Measurements from ENCODE around the gene ARHGAP12. TPM values are rescaled to one million over a fixed set of nuclear protein-coding genes. Genes with fewer than 3 reads are reported as not detected.

ARHGAP12 gene
- total RNA-seq, 2 experiments from 2014 or later, result 11.8 to 14.5 TPM

GRCh38 chr10:31829776-31830175 lies 98.9 kb downstream of the ARHGAP12 start:
- ChIA-PET POLR2A (no interaction called here), CTCF (ENCODE audit: unreplicated experiment) (no interaction called here)
- H3K4me2 ChIP-seq (ENCODE audit: low read length), result no peak overlapping the region
- H2AFZ ChIP-seq (ENCODE audit: low read length), result no peak overlapping the region
- no peak for DNase-seq (ENCODE audit: low spot score)
- H3K36me3 ChIP-seq (ENCODE audit: insufficient read depth, low read length), result no peaks in the 10 kb centered on the region
- H3K27ac ChIP-seq (ENCODE audit: low read depth, low read length, poor library complexity, severe bottlenecking), result no peak overlapping the region
- H3K79me2 ChIP-seq (ENCODE audit: insufficient read depth, low read depth, low read length), result no peaks in the 10 kb centered on the region
- no TSS peak for BruUV-seq (replicated peaks)
- no peak overlapping the region for H3K4me3 ChIP-seq (ENCODE audit: low read depth, low read length, poor library complexity, severe bottlenecking)
- no peaks in the 10 kb centered on the region for H3K9me3 ChIP-seq (ENCODE audit: low read length)
- no peaks in the 10 kb centered on the region for H4K20me1 ChIP-seq (ENCODE audit: insufficient read depth, low read length)
- intact Hi-C loops (cut with micrococcal nuclease; ENCODE audit: unreplicated experiment), result no loop called here
- H3K9me2 ChIP-seq (ENCODE audit: insufficient read depth, low read length), result no peaks in the 10 kb centered on the region
- H3K4me1 ChIP-seq (ENCODE audit: insufficient read depth, low read length, poor library complexity, severe bottlenecking), result no peaks in the 10 kb centered on the region
- no peak for TF ChIP-seq EZH2phosphoT487 (IDR thresholded peaks at IDR 0.05; ENCODE audit: borderline replicate concordance, low read depth, low read length)

GRCh38 chr10:31823358-31823757 lies 105.3 kb downstream of the ARHGAP12 start:
- POLR2A ChIA-PET, result no interaction called here
- H3K79me2 ChIP-seq (ENCODE audit: insufficient read depth, low read depth, low read length), result no peaks in the 10 kb centered on the region
- TF ChIP-seq EZH2phosphoT487 (IDR thresholded peaks at IDR 0.05; ENCODE audit: borderline replicate concordance, low read depth, low read length) (no peak), CTCF (conservative IDR thresholded peaks at IDR 0.05; ENCODE audit: low read length) (no peak)

GRCh38 chr10:31822616-31823318 lies 105.9 kb downstream of the ARHGAP12 start:
- Histone ChIP-seq H2AFZ (ENCODE audit: low read length) (no peak overlapping the region), H4K20me1 (ENCODE audit: insufficient read depth, low read length) (no peaks in the 10 kb centered on the region), H3K79me2 (ENCODE audit: insufficient read depth, low read depth, low read length) (no peaks in the 10 kb centered on the region), H3K4me1 (ENCODE audit: insufficient read depth, low read length, poor library complexity, severe bottlenecking) (no peaks in the 10 kb centered on the region), H3K9me2 (ENCODE audit: insufficient read depth, low read length) (no peaks in the 10 kb centered on the region), H3K4me3 (ENCODE audit: low read depth, low read length, poor library complexity, severe bottlenecking) (no peak overlapping the region), H3K36me3 (ENCODE audit: insufficient read depth, low read length) (no peaks in the 10 kb centered on the region), H3K27ac (ENCODE audit: low read depth, low read length, poor library complexity, severe bottlenecking) (no peak overlapping the region), H3K9me3 (ENCODE audit: low read length) (no peaks in the 10 kb centered on the region), H3K4me2 (ENCODE audit: low read length) (no peak overlapping the region)
- intact Hi-C loops (cut with micrococcal nuclease; ENCODE audit: unreplicated experiment), result no loop called here
- BruUV-seq (replicated peaks), result no TSS peak
- TF ChIP-seq CTCF (conservative IDR thresholded peaks at IDR 0.05; ENCODE audit: low read length) (no peak), EZH2phosphoT487 (IDR thresholded peaks at IDR 0.05; ENCODE audit: borderline replicate concordance, low read depth, low read length) (no peak)
- POLR2A ChIA-PET, result no interaction called here
- no peak for DNase-seq (ENCODE audit: low spot score)
- CTCF ChIA-PET (ENCODE audit: unreplicated experiment), result no interaction called here

More at GRCh38 chr10:31823358-31823757, 105.3 kb downstream of the ARHGAP12 start:
- Histone ChIP-seq H4K20me1 (ENCODE audit: insufficient read depth, low read length) (no peaks in the 10 kb centered on the region), H3K9me3 (ENCODE audit: low read length) (no peaks in the 10 kb centered on the region), H3K4me3 (ENCODE audit: low read depth, low read length, poor library complexity, severe bottlenecking) (no peak overlapping the region), H3K4me2 (ENCODE audit: low read length) (no peak overlapping the region), H2AFZ (ENCODE audit: low read length) (no peak overlapping the region), H3K36me3 (ENCODE audit: insufficient read depth, low read length) (no peaks in the 10 kb centered on the region), H3K4me1 (ENCODE audit: insufficient read depth, low read length, poor library complexity, severe bottlenecking) (no peaks in the 10 kb centered on the region), H3K27ac (ENCODE audit: low read depth, low read length, poor library complexity, severe bottlenecking) (no peak overlapping the region), H3K9me2 (ENCODE audit: insufficient read depth, low read length) (no peaks in the 10 kb centered on the region)
- BruUV-seq (replicated peaks), result no TSS peak
- no peak for DNase-seq (ENCODE audit: low spot score)
- intact Hi-C loops (cut with micrococcal nuclease; ENCODE audit: unreplicated experiment), result no loop called here
- CTCF ChIA-PET (ENCODE audit: unreplicated experiment), result no interaction called here

Measured in OCI-LY7 (cell line).